ENCODE results near the gene SCAPER.

- TF ChIP-seq CTCF (IDR thresholded peaks at IDR 0.05) (no peak), EZH2 (IDR thresholded peaks at IDR 0.05; ENCODE audit: borderline replicate concordance, insufficient read depth, low read depth, low read length, poor library complexity, severe bottlenecking) (peak; percentile 75)
Observed at GRCh38 chr15:76342382-76343201, 562.5 kb downstream of the SCAPER start.
